Body of pancreas (tissue), 4 donors: Measurements from ENCODE around the gene PLLP.

Experiments used
- CTCF ChIP-seq, 7 experiments: fragments of 450-650 bp in 4 of 7; fragments of 200-600 bp in 3 of 7; sonication (generic) in 3 of 7; IDR thresholded peaks; one replicate each; pipeline ENCODE4 v1.5.1; 2016 to 2019; ENCODE audit warnings: antibody characterized with exemption in 7 of 7
- POLR2A ChIP-seq, 3 donors: fragments of 450-650 bp; IDR thresholded peaks; one replicate each; pipeline ENCODE4 v1.6.1; 2016; ENCODE audit warnings: antibody characterized with exemption in 3 of 3, mild to moderate bottlenecking in 2 of 3

GRCh38 chr16:57304169-57305061 is 19.9 kb upstream of the PLLP start:
- no peak for TF ChIP-seq CTCF (IDR thresholded peaks at IDR 0.05)
- peak in 2 of 3 donors; percentile 21 to 52 for TF ChIP-seq POLR2A (IDR thresholded peaks at IDR 0.05)
